WTC11 (cell line): ENCODE data around the gene MMP7. TPM values are rescaled to one million over a fixed set of nuclear protein-coding genes. Genes with fewer than 3 reads are reported as not detected.

ENCODE experiments used
- ATAC-seq: fragments of 200-7000 bp; cut with Tn5 transposase; 2 replicates; pipeline ENCODE4 v1.10.0; 2021; ENCODE audit warnings: mild to moderate bottlenecking, moderate library complexity
- CTCF ChIA-PET: fragments of 300-600 bp; sonication (Branson Sonifier 250); formaldehyde crosslinking; loops from one replicate; lab custom pipeline; 2021; ENCODE audit warnings: antibody characterized with exemption; lab: Charles Lee
- POLR2A ChIA-PET: fragments of 350-600 bp; sonication (Branson Sonifier 250); formaldehyde crosslinking; loops from one replicate; lab custom pipeline; 2021; ENCODE audit warnings: antibody characterized with exemption; lab: Charles Lee
- DNase-seq: peaks from one replicate; pipeline ENCODE4 v3.0.0; 2021; ENCODE audit warnings: low spot score
- H3K27ac Mint-ChIP-seq: 2 replicates; pipeline ENCODE4 v1.8.0; 2021; ENCODE audit warnings: mixed read lengths
- H3K27me3 Mint-ChIP-seq: 2 replicates; pipeline ENCODE4 v1.8.0; 2021; ENCODE audit warnings: low read depth, mild to moderate bottlenecking, moderate library complexity, mixed read lengths
- H3K36me3 Mint-ChIP-seq: 2 replicates; pipeline ENCODE4 v1.8.0; 2021; ENCODE audit warnings: mixed read lengths
- H3K4me1 Mint-ChIP-seq: 2 replicates; pipeline ENCODE4 v1.8.0; 2022; ENCODE audit warnings: mixed read lengths
- H3K4me3 Mint-ChIP-seq: 2 replicates; pipeline ENCODE4 v1.8.0; 2021; ENCODE audit warnings: mild to moderate bottlenecking, moderate library complexity, mixed read lengths
- H3K9me3 Mint-ChIP-seq: 2 replicates; pipeline ENCODE4 v1.8.0; 2021; ENCODE audit warnings: mixed read lengths
- AFF4 ChIP-seq: sonication (generic); formaldehyde crosslinking; IDR thresholded peaks from 2 replicates; pipeline ENCODE4 v1.8.1; 2023; ENCODE audit warnings: mild to moderate bottlenecking, missing genetic modification reagents, borderline replicate concordance
- AR ChIP-seq: fragments of 250-450 bp; sonication (Bioruptor Pico); IDR thresholded peaks from 2 replicates; pipeline ENCODE4 v1.9.0; 2021; ENCODE audit warnings: mild to moderate bottlenecking
- ATF1 ChIP-seq: sonication (generic); formaldehyde crosslinking; IDR thresholded peaks from 2 replicates; pipeline ENCODE4 v1.8.1; 2023; ENCODE audit warnings: mild to moderate bottlenecking, moderate library complexity, missing genetic modification reagents
- CREB1 ChIP-seq: sonication (generic); formaldehyde crosslinking; IDR thresholded peaks from 2 replicates; pipeline ENCODE4 v1.8.0; 2023; ENCODE audit warnings: mild to moderate bottlenecking, missing genetic modification reagents
- CREM ChIP-seq: sonication (generic); formaldehyde crosslinking; IDR thresholded peaks from 2 replicates; pipeline ENCODE4 v1.8.1; 2022; ENCODE audit warnings: mild to moderate bottlenecking, missing genetic modification reagents, moderate library complexity
- EMX1 ChIP-seq: fragments of 250-450 bp; sonication (Bioruptor Pico); IDR thresholded peaks from 2 replicates; pipeline ENCODE4 v1.8.0; 2021; ENCODE audit warnings: mild to moderate bottlenecking
- GABPB1 ChIP-seq: sonication (generic); formaldehyde crosslinking; IDR thresholded peaks from 2 replicates; pipeline ENCODE4 v1.8.1; 2023; ENCODE audit warnings: mild to moderate bottlenecking, missing genetic modification reagents
- HMGA2 ChIP-seq: fragments of 250-450 bp; sonication (Bioruptor Pico); IDR thresholded peaks from 2 replicates; pipeline ENCODE4 v1.4.0; 2021; ENCODE audit warnings: mild to moderate bottlenecking, moderate library complexity
- IRF2 ChIP-seq: sonication (generic); formaldehyde crosslinking; IDR thresholded peaks from 2 replicates; pipeline ENCODE4 v1.8.0; 2022; ENCODE audit warnings: low read depth, missing genetic modification reagents, borderline replicate concordance
- JAZF1 ChIP-seq: fragments of 250-450 bp; sonication (Bioruptor Pico); IDR thresholded peaks from 2 replicates; pipeline ENCODE4 v1.9.0; 2021; ENCODE audit warnings: moderate library complexity, mild to moderate bottlenecking, inconsistent platforms
- KAT7 ChIP-seq: sonication (generic); formaldehyde crosslinking; IDR thresholded peaks from 2 replicates; pipeline ENCODE4 v1.8.1; 2023; ENCODE audit warnings: missing genetic modification reagents, mild to moderate bottlenecking, borderline replicate concordance
- NR3C1 ChIP-seq: sonication (generic); formaldehyde crosslinking; conservative IDR thresholded peaks from 2 replicates; pipeline ENCODE4 v1.8.1; 2023; ENCODE audit warnings: low read depth, mild to moderate bottlenecking, missing genetic modification reagents
- PREB ChIP-seq: sonication (generic); formaldehyde crosslinking; IDR thresholded peaks from 2 replicates; pipeline ENCODE4 v1.8.1; 2022; ENCODE audit warnings: mild to moderate bottlenecking, missing genetic modification reagents, moderate library complexity, borderline replicate concordance
- TCF7 ChIP-seq: sonication (generic); formaldehyde crosslinking; IDR thresholded peaks from 2 replicates; pipeline ENCODE4 v1.8.0; 2022; ENCODE audit warnings: mild to moderate bottlenecking, low read depth, missing genetic modification reagents, moderate library complexity
- ZNF396 ChIP-seq: fragments of 250-450 bp; sonication (Bioruptor Pico); IDR thresholded peaks from 2 replicates; pipeline ENCODE4 v1.8.0; 2021; ENCODE audit warnings: mild to moderate bottlenecking, moderate library complexity, borderline replicate concordance
- ZNF425 ChIP-seq: fragments of 250-450 bp; sonication (Bioruptor Pico); conservative IDR thresholded peaks from 2 replicates; pipeline ENCODE4 v1.9.0; 2021; ENCODE audit warnings: mild to moderate bottlenecking
- ZSCAN18 ChIP-seq: fragments of 250-450 bp; sonication (Bioruptor Pico); IDR thresholded peaks from 2 replicates; pipeline ENCODE4 v2.1.2; 2022; ENCODE audit warnings: mild to moderate bottlenecking, moderate library complexity
- total RNA-seq: library from RNA; stranded (reverse); gene quantifications from 3 replicates; pipeline ENCODE4 v1.2.3, GENCODE V29; 2021
- TF ChIP-seq, protein P1 (sequence below): fragments of 250-450 bp; sonication (Bioruptor Pico); IDR thresholded peaks from 2 replicates; pipeline ENCODE4 v1.8.0; 2021; ENCODE audit warnings: mild to moderate bottlenecking
- TF ChIP-seq, protein P2 (sequence below): sonication (generic); formaldehyde crosslinking; conservative IDR thresholded peaks from 2 replicates; pipeline ENCODE4 v1.8.1; 2022; ENCODE audit warnings: mild to moderate bottlenecking, missing genetic modification reagents

Gene MMP7
- total RNA-seq, 1 experiment from 2014 or later: 0.50 TPM

GRCh38 chr11:102500829-102501228 is 29.7 kb downstream of the MMP7 start (continued):
- TF ChIP-seq, protein P1, sequence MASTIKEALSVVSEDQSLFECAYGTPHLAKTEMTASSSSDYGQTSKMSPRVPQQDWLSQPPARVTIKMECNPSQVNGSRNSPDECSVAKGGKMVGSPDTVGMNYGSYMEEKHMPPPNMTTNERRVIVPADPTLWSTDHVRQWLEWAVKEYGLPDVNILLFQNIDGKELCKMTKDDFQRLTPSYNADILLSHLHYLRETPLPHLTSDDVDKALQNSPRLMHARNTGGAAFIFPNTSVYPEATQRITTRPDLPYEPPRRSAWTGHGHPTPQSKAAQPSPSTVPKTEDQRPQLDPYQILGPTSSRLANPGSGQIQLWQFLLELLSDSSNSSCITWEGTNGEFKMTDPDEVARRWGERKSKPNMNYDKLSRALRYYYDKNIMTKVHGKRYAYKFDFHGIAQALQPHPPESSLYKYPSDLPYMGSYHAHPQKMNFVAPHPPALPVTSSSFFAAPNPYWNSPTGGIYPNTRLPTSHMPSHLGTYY: no peak
- TF ChIP-seq EMX1 (CRISPR knock-in tag) (no peak), PREB (no peak), ATF1 (CRISPR knock-in tag) (no peak), HMGA2 (CRISPR knock-in tag) (no peak), GABPB1 (CRISPR knock-in tag) (no peak)

DNA sequence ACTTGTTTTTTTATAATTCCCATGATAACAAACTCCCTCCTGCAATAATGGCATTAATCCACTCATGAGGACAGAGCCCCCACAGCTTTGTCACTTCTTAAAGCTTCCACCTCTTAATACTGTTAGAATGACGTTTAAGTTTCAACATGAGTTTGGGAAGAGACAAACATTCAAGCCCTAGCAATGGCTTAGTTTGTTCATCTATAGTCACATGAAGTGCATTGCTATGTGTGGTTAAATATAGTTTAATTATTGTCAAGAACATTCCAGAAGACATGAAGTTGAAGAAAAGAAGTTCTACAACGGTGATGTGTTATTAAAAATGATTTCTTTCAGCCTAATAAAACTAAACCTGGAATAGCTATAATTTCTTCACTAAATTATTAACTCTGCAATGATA is 30.6 kb downstream of the MMP7 start:
- ChIA-PET CTCF (interaction anchor here (1.0 to 2.0 kb wide), 5 partner anchors 109 to 492 kb away, joined by 3 to 7 read pairs (median 5); no protein-coding TSS in a partner anchor), POLR2A (no interaction called here)
- no peak for DNase-seq
- Mint-ChIP-seq H3K4me3 (no peak overlapping the region), H3K9me3 (no peaks in the 10 kb centered on the region), H3K4me1 (peaks cover 6% of the 10 kb centered on the region), H3K36me3 (no peaks in the 10 kb centered on the region), H3K27ac (no peak overlapping the region), H3K27me3 (no peaks in the 10 kb centered on the region)
- TF ChIP-seq KAT7: no peak
- TF ChIP-seq PREB: no peak
- TF ChIP-seq ZNF425 (CRISPR knock-in tag): no peak
- TF ChIP-seq ZSCAN18: no peak
- TF ChIP-seq, protein P2, sequence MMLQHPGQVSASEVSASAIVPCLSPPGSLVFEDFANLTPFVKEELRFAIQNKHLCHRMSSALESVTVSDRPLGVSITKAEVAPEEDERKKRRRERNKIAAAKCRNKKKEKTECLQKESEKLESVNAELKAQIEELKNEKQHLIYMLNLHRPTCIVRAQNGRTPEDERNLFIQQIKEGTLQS: no peak
- no peak for TF ChIP-seq CREB1 (CRISPR knock-in tag)
- TF ChIP-seq TCF7 (CRISPR knock-in tag): no peak
- TF ChIP-seq JAZF1 (CRISPR knock-in tag): no peak
- no peak for TF ChIP-seq AR (CRISPR knock-in tag)
- no peak for TF ChIP-seq CREM (CRISPR knock-in tag)
- no peak for TF ChIP-seq AFF4 (CRISPR knock-in tag)
- TF ChIP-seq NR3C1 (CRISPR knock-in tag): no peak
- no peak for TF ChIP-seq IRF2 (CRISPR knock-in tag)
- TF ChIP-seq ZNF396: no peak
- ATAC-seq: no peak
